ENCODE data around the gene ITGB3BP. TPM values are rescaled to one million over a fixed set of nuclear protein-coding genes. Genes with fewer than 3 reads are reported as not detected.

The ITGB3BP gene
- total and polyA plus RNA-seq, 2 of the 4 experiments (the other 2 are of a cell fraction), result 8.1 to 11.9 TPM

DNA sequence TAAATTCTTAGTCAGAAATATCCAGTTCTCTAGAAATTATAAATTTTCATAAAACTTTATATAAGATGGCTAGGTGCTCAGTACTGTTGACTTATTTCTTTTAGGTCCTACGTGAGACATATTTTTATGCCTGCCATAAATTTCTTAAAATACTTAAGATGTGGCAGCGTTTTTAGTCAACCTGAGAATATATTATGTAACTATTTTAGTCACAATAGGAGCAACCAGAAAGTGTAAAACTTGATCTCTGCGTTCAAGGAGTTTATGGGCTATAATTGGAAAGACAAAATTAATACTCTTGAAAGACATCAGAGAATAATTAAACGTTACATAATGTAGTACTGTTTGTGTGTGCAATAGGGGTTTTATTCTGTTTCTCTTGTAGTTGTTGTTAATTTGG, 46.0 kb upstream of the ITGB3BP start:
- H3K4me2 ChIP-seq (ENCODE audit: low read depth, low read length), result no peak overlapping the region
- H3K18ac ChIP-seq (ENCODE audit: low read depth, low read length), result no peak overlapping the region
- no peaks in the 10 kb centered on the region for H3K9me3 ChIP-seq (ENCODE audit: control insufficient read depth, insufficient read depth, low read length)
- H3K27me3 ChIP-seq (ENCODE audit: control insufficient read depth, insufficient read depth, low read length), result no peaks in the 10 kb centered on the region
- H2BK15ac ChIP-seq (ENCODE audit: low read depth, low read length), result no peak overlapping the region
- H3K23ac ChIP-seq (ENCODE audit: low read depth, low read length), result no peak overlapping the region
- H3K9me1 ChIP-seq (ENCODE audit: insufficient read depth, low read length), result no peaks in the 10 kb centered on the region
- DNase-seq (no peak), ATAC-seq (ENCODE audit: low read depth) (no peak)
- H3K27ac ChIP-seq (ENCODE audit: insufficient read depth, low read length), result no peak overlapping the region
- no peak overlapping the region for H2AK5ac ChIP-seq (ENCODE audit: low read depth, low read length)
- TF ChIP-seq RFX5 (IDR thresholded peaks at IDR 0.05; ENCODE audit: low read depth, low read length) (no peak), SMC3 (IDR thresholded peaks at IDR 0.05; ENCODE audit: low read depth, low read length) (no peak), NFE2L2 (IDR thresholded peaks at IDR 0.05; ENCODE audit: low read depth, low read length) (no peak), MXI1 (IDR thresholded peaks at IDR 0.05; ENCODE audit: borderline replicate concordance, low read depth, low read length) (no peak), ELK1 (IDR thresholded peaks at IDR 0.05; ENCODE audit: borderline replicate concordance, low read depth, low read length) (no peak), BHLHE40 (IDR thresholded peaks at IDR 0.05; ENCODE audit: low read depth, low read length) (no peak), RCOR1 (IDR thresholded peaks at IDR 0.05; ENCODE audit: insufficient replicate concordance, low read length) (no peak), POLR2A (IDR thresholded peaks at IDR 0.05; ENCODE audit: low read depth, low read length) (no peak), FOS (IDR thresholded peaks at IDR 0.05; ENCODE audit: low read depth, low read length) (no peak), CEBPB (IDR thresholded peaks at IDR 0.05; ENCODE audit: low read depth, low read length) (no peak), CHD1 (IDR thresholded peaks at IDR 0.05; ENCODE audit: low read depth, low read length) (no peak), RAD21 (IDR thresholded peaks at IDR 0.05; ENCODE audit: low read length) (no peak), MAZ (IDR thresholded peaks at IDR 0.05; ENCODE audit: borderline replicate concordance, low read depth, low read length) (no peak), MAFK (IDR thresholded peaks at IDR 0.05; ENCODE audit: low read depth, low read length) (no peak)
- TF ChIP-seq, protein P1, sequence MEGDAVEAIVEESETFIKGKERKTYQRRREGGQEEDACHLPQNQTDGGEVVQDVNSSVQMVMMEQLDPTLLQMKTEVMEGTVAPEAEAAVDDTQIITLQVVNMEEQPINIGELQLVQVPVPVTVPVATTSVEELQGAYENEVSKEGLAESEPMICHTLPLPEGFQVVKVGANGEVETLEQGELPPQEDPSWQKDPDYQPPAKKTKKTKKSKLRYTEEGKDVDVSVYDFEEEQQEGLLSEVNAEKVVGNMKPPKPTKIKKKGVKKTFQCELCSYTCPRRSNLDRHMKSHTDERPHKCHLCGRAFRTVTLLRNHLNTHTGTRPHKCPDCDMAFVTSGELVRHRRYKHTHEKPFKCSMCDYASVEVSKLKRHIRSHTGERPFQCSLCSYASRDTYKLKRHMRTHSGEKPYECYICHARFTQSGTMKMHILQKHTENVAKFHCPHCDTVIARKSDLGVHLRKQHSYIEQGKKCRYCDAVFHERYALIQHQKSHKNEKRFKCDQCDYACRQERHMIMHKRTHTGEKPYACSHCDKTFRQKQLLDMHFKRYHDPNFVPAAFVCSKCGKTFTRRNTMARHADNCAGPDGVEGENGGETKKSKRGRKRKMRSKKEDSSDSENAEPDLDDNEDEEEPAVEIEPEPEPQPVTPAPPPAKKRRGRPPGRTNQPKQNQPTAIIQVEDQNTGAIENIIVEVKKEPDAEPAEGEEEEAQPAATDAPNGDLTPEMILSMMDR (conservative IDR thresholded peaks at IDR 0.05; ENCODE audit: low read depth, low read length), result no peak
- TF ChIP-seq, protein P2, sequence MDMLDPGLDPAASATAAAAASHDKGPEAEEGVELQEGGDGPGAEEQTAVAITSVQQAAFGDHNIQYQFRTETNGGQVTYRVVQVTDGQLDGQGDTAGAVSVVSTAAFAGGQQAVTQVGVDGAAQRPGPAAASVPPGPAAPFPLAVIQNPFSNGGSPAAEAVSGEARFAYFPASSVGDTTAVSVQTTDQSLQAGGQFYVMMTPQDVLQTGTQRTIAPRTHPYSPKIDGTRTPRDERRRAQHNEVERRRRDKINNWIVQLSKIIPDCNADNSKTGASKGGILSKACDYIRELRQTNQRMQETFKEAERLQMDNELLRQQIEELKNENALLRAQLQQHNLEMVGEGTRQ (IDR thresholded peaks at IDR 0.05; ENCODE audit: low read depth, low read length), result no peak
- no peak overlapping the region for H3K4ac ChIP-seq (ENCODE audit: low read depth, low read length)
- dilution Hi-C loops (cut with HindIII; ENCODE audit: low sequenced_read_pairs, unreplicated experiment), result no loop called here
- no peak overlapping the region for H4K5ac ChIP-seq (ENCODE audit: low read depth, low read length)
- H3K79me1 ChIP-seq (ENCODE audit: low read depth in 1 of 2, low read length in 2 of 2), result no peaks in the 10 kb centered on the region
- no peaks in the 10 kb centered on the region for H3K4me1 ChIP-seq (ENCODE audit: control insufficient read depth, insufficient read depth, low read length)
- no peak overlapping the region for H3K9ac ChIP-seq (ENCODE audit: low read depth, low read length)
- in situ Hi-C loops (cut with MboI; ENCODE audit: low sequenced_read_pairs), result no loop called here
- H4K20me1 ChIP-seq (ENCODE audit: insufficient read depth, low read length), result no peaks in the 10 kb centered on the region
- ChIA-PET POLR2A (ENCODE audit: unreplicated experiment) (no interaction called here), CTCF (no interaction called here)
- no peak overlapping the region for H3K56ac ChIP-seq (ENCODE audit: extremely low read depth, insufficient read depth, low read length)
- no peak overlapping the region for H4K91ac ChIP-seq (ENCODE audit: insufficient read depth, low read depth, low read length)
- H4K8ac ChIP-seq (ENCODE audit: low read depth in 2 of 2, low read length in 2 of 2), result no peak overlapping the region
- BruUV-seq (replicated peaks), result no TSS peak
- H2AK9ac ChIP-seq (replicated peaks; ENCODE audit: low read depth, low read length, poor library complexity), result no peak overlapping the region
- intact Hi-C loops (cut with micrococcal nuclease), result no loop called here
- H3K4me3 ChIP-seq (ENCODE audit: insufficient read depth, low read depth, low read length), result no peak overlapping the region
- H2BK5ac ChIP-seq (ENCODE audit: low read depth, low read length, poor library complexity, severe bottlenecking), result no peak overlapping the region
- H2BK20ac ChIP-seq (ENCODE audit: low read depth, low read length), result no peak overlapping the region
- no peak overlapping the region for H2AFZ ChIP-seq (replicated peaks; ENCODE audit: low read length, poor library complexity)
- no peak overlapping the region for H3K14ac ChIP-seq (replicated peaks; ENCODE audit: low read depth, low read length)
- no peak overlapping the region for H2BK120ac ChIP-seq (ENCODE audit: low read depth, low read length)
- H3K36me3 ChIP-seq (ENCODE audit: control insufficient read depth, insufficient read depth, low read length), result no peaks in the 10 kb centered on the region
- no CpG with 5 or more reads among the region's 4 CpGs for WGBS, 2 experiments (ENCODE audit: extremely low coverage in 2 of 2, insufficient read length in 1 of 2)
